Neural cell (in vitro differentiated cells): ENCODE measurements around the gene ZC3HAV1.

ENCODE experiments used
- EZH2 ChIP-seq: fragments of 200-600, 300-800 bp; shearing (Covaris generic), sonication (generic); IDR thresholded peaks from 2 replicates; pipeline ENCODE4 v1.6.1; 2014; ENCODE audit warnings: antibody characterized with exemption, low read length, borderline replicate concordance, mild to moderate bottlenecking; ENCODE audit not compliant: insufficient read depth, poor library complexity, severe bottlenecking
- POLR2AphosphoS5 ChIP-seq: IDR thresholded peaks from 2 replicates; pipeline ENCODE4 v1.6.1; 2012
- RAD21 ChIP-seq: fragments of 450-650 bp; conservative IDR thresholded peaks from 2 replicates; pipeline ENCODE4 v1.6.1; 2014; ENCODE audit warnings: antibody characterized with exemption, mild to moderate bottlenecking, moderate library complexity
- REST ChIP-seq: IDR thresholded peaks from 2 replicates; pipeline ENCODE4 v1.6.1; 2012; ENCODE audit warnings: borderline replicate concordance
- TAF1 ChIP-seq: IDR thresholded peaks from 2 replicates; pipeline ENCODE4 v1.6.1; 2012; ENCODE audit warnings: low read depth
- TF ChIP-seq, protein P1 (sequence below): fragments of 450-650 bp; IDR thresholded peaks from 2 replicates; pipeline ENCODE4 v1.5.1; 2014; ENCODE audit warnings: antibody characterized with exemption, mild to moderate bottlenecking, moderate library complexity; ENCODE audit not compliant: poor library complexity, severe bottlenecking

DNA sequence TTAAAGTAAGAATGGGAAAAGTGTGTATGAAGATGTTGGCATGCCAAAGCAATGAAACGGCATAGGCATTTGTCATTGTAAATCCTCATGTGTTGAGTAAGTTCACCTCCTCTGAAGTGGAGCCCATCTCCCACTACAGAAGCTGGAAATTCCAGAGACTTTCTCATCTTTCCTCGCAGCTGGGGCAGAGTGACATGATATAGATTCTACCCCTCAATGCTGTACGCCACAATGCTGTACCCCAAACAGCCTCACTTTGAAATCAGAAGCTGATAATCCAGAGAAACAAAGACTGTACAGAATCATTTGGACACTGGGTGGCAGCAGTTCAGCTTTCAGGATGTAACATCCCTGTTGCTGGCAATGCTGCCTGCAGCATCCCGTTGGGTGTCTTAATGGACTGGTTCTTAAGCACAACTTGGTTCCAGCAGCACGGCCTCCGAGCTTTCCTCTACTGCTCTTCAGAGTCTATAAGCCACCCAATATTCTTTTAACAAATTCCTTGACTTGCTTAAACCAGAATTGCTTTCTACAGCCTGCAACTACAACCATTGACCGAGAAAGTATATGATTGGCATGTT is 92.5 kb downstream of the ZC3HAV1 start:
- TF ChIP-seq, protein P1, sequence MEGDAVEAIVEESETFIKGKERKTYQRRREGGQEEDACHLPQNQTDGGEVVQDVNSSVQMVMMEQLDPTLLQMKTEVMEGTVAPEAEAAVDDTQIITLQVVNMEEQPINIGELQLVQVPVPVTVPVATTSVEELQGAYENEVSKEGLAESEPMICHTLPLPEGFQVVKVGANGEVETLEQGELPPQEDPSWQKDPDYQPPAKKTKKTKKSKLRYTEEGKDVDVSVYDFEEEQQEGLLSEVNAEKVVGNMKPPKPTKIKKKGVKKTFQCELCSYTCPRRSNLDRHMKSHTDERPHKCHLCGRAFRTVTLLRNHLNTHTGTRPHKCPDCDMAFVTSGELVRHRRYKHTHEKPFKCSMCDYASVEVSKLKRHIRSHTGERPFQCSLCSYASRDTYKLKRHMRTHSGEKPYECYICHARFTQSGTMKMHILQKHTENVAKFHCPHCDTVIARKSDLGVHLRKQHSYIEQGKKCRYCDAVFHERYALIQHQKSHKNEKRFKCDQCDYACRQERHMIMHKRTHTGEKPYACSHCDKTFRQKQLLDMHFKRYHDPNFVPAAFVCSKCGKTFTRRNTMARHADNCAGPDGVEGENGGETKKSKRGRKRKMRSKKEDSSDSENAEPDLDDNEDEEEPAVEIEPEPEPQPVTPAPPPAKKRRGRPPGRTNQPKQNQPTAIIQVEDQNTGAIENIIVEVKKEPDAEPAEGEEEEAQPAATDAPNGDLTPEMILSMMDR = peak; percentile 76
- TF ChIP-seq REST (no peak), RAD21 (peak; percentile 66), EZH2 (no peak), POLR2AphosphoS5 (no peak), TAF1 (no peak)
